ENCODE measurements around the gene SAV1.
A peak's percentile ranks its signal among the peaks of the same experiment; 100 is the strongest.

The SAV1 gene

GRCh38 chr14:50599700-50600444 lies 68.2 kb downstream of the SAV1 start:
- TF ChIP-seq, protein P1, sequence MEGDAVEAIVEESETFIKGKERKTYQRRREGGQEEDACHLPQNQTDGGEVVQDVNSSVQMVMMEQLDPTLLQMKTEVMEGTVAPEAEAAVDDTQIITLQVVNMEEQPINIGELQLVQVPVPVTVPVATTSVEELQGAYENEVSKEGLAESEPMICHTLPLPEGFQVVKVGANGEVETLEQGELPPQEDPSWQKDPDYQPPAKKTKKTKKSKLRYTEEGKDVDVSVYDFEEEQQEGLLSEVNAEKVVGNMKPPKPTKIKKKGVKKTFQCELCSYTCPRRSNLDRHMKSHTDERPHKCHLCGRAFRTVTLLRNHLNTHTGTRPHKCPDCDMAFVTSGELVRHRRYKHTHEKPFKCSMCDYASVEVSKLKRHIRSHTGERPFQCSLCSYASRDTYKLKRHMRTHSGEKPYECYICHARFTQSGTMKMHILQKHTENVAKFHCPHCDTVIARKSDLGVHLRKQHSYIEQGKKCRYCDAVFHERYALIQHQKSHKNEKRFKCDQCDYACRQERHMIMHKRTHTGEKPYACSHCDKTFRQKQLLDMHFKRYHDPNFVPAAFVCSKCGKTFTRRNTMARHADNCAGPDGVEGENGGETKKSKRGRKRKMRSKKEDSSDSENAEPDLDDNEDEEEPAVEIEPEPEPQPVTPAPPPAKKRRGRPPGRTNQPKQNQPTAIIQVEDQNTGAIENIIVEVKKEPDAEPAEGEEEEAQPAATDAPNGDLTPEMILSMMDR (conservative IDR thresholded peaks at IDR 0.05) = peak; percentile 78
- 0 out of 2 replicates have a peak overlapping the region, but pooled peaks have one; percentile 14 for H3K27ac ChIP-seq

DNA sequence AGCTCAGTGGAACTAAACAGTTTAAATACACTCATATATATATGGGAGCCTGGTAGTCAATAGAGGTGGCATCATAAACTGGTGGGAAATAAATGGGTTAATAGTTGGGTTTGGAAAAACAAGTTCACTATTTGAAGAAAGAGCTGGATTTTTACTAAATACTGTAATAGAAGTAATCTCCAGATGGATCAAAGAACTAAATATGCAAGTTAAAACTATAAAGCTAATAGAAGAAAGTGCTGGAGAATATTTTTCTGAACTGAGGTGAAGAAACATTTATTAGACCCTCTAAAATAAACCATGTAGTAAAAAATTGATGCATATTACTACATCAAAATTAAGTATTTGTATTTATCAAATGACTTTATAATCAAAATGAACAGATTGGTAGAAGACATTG lies 69.3 kb downstream of the SAV1 start:
- TF ChIP-seq, protein P1 (conservative IDR thresholded peaks at IDR 0.05) = no peak
- H3K27ac ChIP-seq = 0 out of 2 replicates have a peak overlapping the region, but pooled peaks have one; percentile 1

- TF ChIP-seq, protein P1 (conservative IDR thresholded peaks at IDR 0.05) = no peak
- H3K27ac ChIP-seq = no peak overlapping the region
These were observed 73.4 kb downstream of the SAV1 start for GRCh38 chr14:50594577-50595316.

DNA sequence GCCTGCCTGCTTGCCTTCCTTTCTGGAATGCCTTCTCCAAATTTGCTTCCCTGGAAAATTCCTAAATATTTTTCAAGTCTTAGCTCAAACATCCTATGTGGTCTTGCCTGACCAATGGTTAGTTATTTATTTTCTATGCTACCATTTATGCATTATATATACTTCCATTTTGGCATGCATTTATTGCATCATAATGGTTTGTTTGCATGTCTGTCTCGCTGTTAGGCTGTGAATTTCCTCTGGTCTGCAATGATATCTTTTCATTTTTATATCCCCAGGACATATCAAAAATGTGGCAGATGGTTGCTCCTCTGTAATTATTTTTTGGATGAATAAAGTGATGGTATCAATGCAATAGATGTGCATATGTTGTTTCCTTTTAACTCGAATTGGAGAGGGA lies 77.6 kb downstream of the SAV1 start:
- TF ChIP-seq, protein P1 (conservative IDR thresholded peaks at IDR 0.05) = no peak
- H3K27ac ChIP-seq = no peak overlapping the region
